ENCODE results near the gene FAM114A1.

Gene FAM114A1

DNA sequence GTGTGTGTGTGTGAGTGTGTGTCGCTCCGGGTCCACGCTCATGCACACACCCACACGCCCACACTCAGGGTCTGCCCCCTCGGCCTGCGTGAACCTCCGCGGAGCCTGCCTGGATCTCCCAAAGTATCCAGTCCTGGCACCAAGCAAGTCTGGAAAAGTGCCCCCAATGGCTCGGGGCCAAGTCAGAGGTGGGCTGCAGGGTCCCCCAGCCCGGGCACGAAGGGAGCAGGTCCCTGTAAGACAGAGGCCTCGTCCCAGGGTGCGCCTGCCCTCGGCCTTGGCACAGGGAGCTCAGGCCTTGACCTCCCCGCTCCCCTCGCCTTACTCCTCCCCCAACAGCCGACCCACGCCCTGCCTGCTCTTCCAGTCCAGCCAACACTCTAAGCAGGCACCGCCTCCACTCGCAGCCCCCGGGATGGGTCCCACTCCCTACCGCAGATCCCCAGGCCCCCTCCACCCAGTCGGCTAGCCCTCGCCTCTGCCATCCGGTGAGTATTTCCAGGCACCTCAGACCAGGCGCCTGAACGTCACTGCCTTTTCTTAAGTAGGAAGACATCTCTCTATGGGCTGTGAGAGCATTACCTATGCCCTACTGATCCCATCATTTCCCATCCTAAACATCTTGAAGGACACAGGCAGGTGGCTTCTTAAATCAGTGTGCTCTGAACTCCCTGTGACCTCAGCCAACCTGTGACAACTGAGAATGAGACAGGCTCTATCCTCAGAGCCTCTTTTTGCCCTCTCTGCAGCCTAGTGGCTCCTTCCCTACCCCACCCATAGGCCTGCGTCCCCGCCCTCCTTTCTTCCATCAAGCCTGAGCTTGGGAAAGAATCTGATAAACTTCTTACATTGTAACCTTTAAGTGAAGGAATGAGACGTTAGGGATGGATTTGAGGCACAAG is 704 bp downstream of the FAM114A1 start:
- H3K9me3 ChIP-seq (ENCODE audit: control insufficient read depth, insufficient read depth, low read depth, low read length) = no peaks in the 10 kb centered on the region
- ChIA-PET CTCF (interaction anchor here (0.6 kb wide), 1 partner anchor 9 kb away, joined by 3 read pairs; no protein-coding TSS in a partner anchor), POLR2A (no interaction called here)
- no peak for TF ChIP-seq ZNF629 (tag by site-specific recombination; IDR thresholded peaks at IDR 0.05)
- no peak for TF ChIP-seq ZNF202 (tag by site-specific recombination; IDR thresholded peaks at IDR 0.05; ENCODE audit: borderline replicate concordance)
- no peak for TF ChIP-seq ZNF654 (tag by site-specific recombination; IDR thresholded peaks at IDR 0.05; ENCODE audit: low read depth)
- no peak for TF ChIP-seq ZXDB (tag by site-specific recombination; IDR thresholded peaks at IDR 0.05)
- TF ChIP-seq GFI1B (tag by site-specific recombination; IDR thresholded peaks at IDR 0.05) = no peak
- TF ChIP-seq, protein P1, sequence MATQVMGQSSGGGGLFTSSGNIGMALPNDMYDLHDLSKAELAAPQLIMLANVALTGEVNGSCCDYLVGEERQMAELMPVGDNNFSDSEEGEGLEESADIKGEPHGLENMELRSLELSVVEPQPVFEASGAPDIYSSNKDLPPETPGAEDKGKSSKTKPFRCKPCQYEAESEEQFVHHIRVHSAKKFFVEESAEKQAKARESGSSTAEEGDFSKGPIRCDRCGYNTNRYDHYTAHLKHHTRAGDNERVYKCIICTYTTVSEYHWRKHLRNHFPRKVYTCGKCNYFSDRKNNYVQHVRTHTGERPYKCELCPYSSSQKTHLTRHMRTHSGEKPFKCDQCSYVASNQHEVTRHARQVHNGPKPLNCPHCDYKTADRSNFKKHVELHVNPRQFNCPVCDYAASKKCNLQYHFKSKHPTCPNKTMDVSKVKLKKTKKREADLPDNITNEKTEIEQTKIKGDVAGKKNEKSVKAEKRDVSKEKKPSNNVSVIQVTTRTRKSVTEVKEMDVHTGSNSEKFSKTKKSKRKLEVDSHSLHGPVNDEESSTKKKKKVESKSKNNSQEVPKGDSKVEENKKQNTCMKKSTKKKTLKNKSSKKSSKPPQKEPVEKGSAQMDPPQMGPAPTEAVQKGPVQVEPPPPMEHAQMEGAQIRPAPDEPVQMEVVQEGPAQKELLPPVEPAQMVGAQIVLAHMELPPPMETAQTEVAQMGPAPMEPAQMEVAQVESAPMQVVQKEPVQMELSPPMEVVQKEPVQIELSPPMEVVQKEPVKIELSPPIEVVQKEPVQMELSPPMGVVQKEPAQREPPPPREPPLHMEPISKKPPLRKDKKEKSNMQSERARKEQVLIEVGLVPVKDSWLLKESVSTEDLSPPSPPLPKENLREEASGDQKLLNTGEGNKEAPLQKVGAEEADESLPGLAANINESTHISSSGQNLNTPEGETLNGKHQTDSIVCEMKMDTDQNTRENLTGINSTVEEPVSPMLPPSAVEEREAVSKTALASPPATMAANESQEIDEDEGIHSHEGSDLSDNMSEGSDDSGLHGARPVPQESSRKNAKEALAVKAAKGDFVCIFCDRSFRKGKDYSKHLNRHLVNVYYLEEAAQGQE (tag by site-specific recombination; IDR thresholded peaks at IDR 0.05) = no peak
- TF ChIP-seq SCRT1 (tag by site-specific recombination; IDR thresholded peaks at IDR 0.05; ENCODE audit: borderline replicate concordance) = no peak
- TF ChIP-seq GLI2 (tag by site-specific recombination; IDR thresholded peaks at IDR 0.05; ENCODE audit: borderline replicate concordance, low read depth) = no peak
- TF ChIP-seq ZFHX2 (tag by site-specific recombination; conservative IDR thresholded peaks at IDR 0.05) = peak; percentile 90
- TF ChIP-seq ZNF16 (tag by site-specific recombination; IDR thresholded peaks at IDR 0.05; ENCODE audit: low read depth) = no peak
- TF ChIP-seq ZNF501 (tag by site-specific recombination; IDR thresholded peaks at IDR 0.05) = no peak
- peak; percentile 75 for TF ChIP-seq ZBTB17 (tag by site-specific recombination; IDR thresholded peaks at IDR 0.05)
- no peak for TF ChIP-seq ATF2 (tag by site-specific recombination; IDR thresholded peaks at IDR 0.05; ENCODE audit: low read depth)
- peak; percentile 50; the same call in 1 of the 2 replicates for TF ChIP-seq EGR2 (tag by site-specific recombination; IDR thresholded peaks at IDR 0.05; ENCODE audit: low read depth)
- no peak for TF ChIP-seq ZNF558 (tag by site-specific recombination; IDR thresholded peaks at IDR 0.05)
- no peak for TF ChIP-seq PRDM4 (tag by site-specific recombination; IDR thresholded peaks at IDR 0.05)
- no peak for TF ChIP-seq OVOL3 (tag by site-specific recombination; IDR thresholded peaks at IDR 0.05)
- TF ChIP-seq GLIS2 (tag by site-specific recombination; IDR thresholded peaks at IDR 0.05) = peak; percentile 17; the same call in 1 of the 2 replicates
- no peak for TF ChIP-seq ZNF530 (tag by site-specific recombination; IDR thresholded peaks at IDR 0.05; ENCODE audit: low read depth)
- no peak for TF ChIP-seq TRIM28 (IDR thresholded peaks at IDR 0.05; ENCODE audit: borderline replicate concordance, low read length)
- no peak for TF ChIP-seq ZNF510 (tag by site-specific recombination; IDR thresholded peaks at IDR 0.05; ENCODE audit: insufficient replicate concordance)
- no peak for TF ChIP-seq ZNF677 (tag by site-specific recombination; IDR thresholded peaks at IDR 0.05)
- no peak for TF ChIP-seq INSM2 (tag by site-specific recombination; IDR thresholded peaks at IDR 0.05)
- no peak for TF ChIP-seq ZNF404 (tag by site-specific recombination; IDR thresholded peaks at IDR 0.05)
- TF ChIP-seq ZNF416 (tag by site-specific recombination; IDR thresholded peaks at IDR 0.05) = no peak
- TF ChIP-seq ZNF48 (tag by site-specific recombination; IDR thresholded peaks at IDR 0.05) = no peak
- TF ChIP-seq KLF7 (tag by site-specific recombination; IDR thresholded peaks at IDR 0.05; ENCODE audit: borderline replicate concordance) = no peak
- TF ChIP-seq ZNF132 (tag by site-specific recombination; IDR thresholded peaks at IDR 0.05; ENCODE audit: borderline replicate concordance) = no peak

More for the DNA sequence above, 704 bp downstream of the FAM114A1 start:
- Histone ChIP-seq H3K36me3 (ENCODE audit: control insufficient read depth in 2 of 2, insufficient read depth in 1 of 2, low read length in 2 of 2) (peaks cover 0 to 22% of the 10 kb centered on the region in 2 experiments; a peak in 1 of 3 replicates), H3K4me1 (ENCODE audit: control insufficient read depth, insufficient read depth, low read length) (peaks cover 3% of the 10 kb centered on the region; the same call in 1 of the 2 replicates), H3K4me3 (ENCODE audit: low read depth, low read length) (peak overlapping the region; percentile 53), H3K27ac (ENCODE audit: extremely low read depth, low read depth, low read length) (no peak overlapping the region)

All from HEK293 (cell line).